Natural killer cell (primary cell): ENCODE results near the gene KCNJ11. TPM values are rescaled to one million over a fixed set of nuclear protein-coding genes. Genes with fewer than 3 reads are reported as not detected.

Source experiments
- ATAC-seq, 3 donors: fragments of 150-1000 bp in 2 of 3; fragments of 200-7000 bp in 1 of 3; cut with Tn5 transposase; 1 replicate in 1 of 3; 2 replicates in 2 of 3; pipeline ENCODE4 v1.10.0; 2021; ENCODE audit warnings: mild to moderate bottlenecking in 2 of 3, moderate library complexity in 2 of 3
- DNase-seq, 2 donors: peaks; one replicate each; pipeline versions ENCODE4 v3.0.0 to v3.0.0-alpha.2; 2013 to 2021; ENCODE audit warnings: mixed read lengths in 1 of 2
- H3K27ac ChIP-seq: one replicate; pipeline ENCODE4 v1.5.1; 2013; ENCODE audit warnings: mild to moderate bottlenecking, low read length
- H3K27me3 ChIP-seq: one replicate; pipeline ENCODE4 v1.6.1; 2013; ENCODE audit warnings: low read length; ENCODE audit not compliant: control insufficient read depth, insufficient read depth
- H3K36me3 ChIP-seq: one replicate; pipeline ENCODE4 v1.6.1; 2013; ENCODE audit warnings: low read length; ENCODE audit not compliant: control insufficient read depth, insufficient read depth
- H3K4me1 ChIP-seq: one replicate; pipeline ENCODE4 v1.6.1; 2013; ENCODE audit warnings: low read length; ENCODE audit not compliant: control insufficient read depth, insufficient read depth
- H3K4me3 ChIP-seq: one replicate; pipeline ENCODE4 v1.5.1; 2013; ENCODE audit warnings: low read length
- H3K9me3 ChIP-seq: one replicate; pipeline ENCODE4 v1.6.1; 2013; ENCODE audit warnings: low read length; ENCODE audit not compliant: control insufficient read depth, insufficient read depth
- H3K27ac Mint-ChIP-seq, 2 donors: one replicate each; pipeline ENCODE4 v1.8.0; 2022; ENCODE audit warnings: mild to moderate bottlenecking in 2 of 2, mixed read lengths in 2 of 2, moderate library complexity in 1 of 2
- H3K27me3 Mint-ChIP-seq, 2 donors: one replicate each; pipeline ENCODE4 v1.8.0; 2022; ENCODE audit warnings: low read depth in 2 of 2, mixed read lengths in 2 of 2
- H3K36me3 Mint-ChIP-seq: one replicate; pipeline ENCODE4 v1.8.0; 2022; ENCODE audit warnings: mixed read lengths
- H3K4me1 Mint-ChIP-seq, 2 donors: one replicate each; pipeline ENCODE4 v1.8.0; 2022; ENCODE audit warnings: mixed read lengths in 2 of 2
- H3K4me3 Mint-ChIP-seq: one replicate; pipeline ENCODE4 v1.8.0; 2022; ENCODE audit warnings: mild to moderate bottlenecking, moderate library complexity, mixed read lengths
- H3K9me3 Mint-ChIP-seq, 2 donors: one replicate each; pipeline ENCODE4 v1.8.0; 2022; ENCODE audit warnings: mixed read lengths in 2 of 2
- whole genome bisulfite sequencing: methylation state at CpG from one replicate; pipeline ENCODE4 v1.1.7; 2013; ENCODE audit warnings: missing lambda C conversion rate; ENCODE audit not compliant: insufficient coverage; 5-methylcytosine and 5-hydroxymethylcytosine counted together
- intact Hi-C: fragments of 100-400 bp; cut with micrococcal nuclease; formaldehyde crosslinking; loops from one replicate; pipeline ENCODE4 v1.14.2; 2022
- total RNA-seq, 4 donors: library from RNA; stranded (reverse); fragments of 120-200 nt in 1 of 4; gene quantifications; one replicate each; pipeline versions ENCODE4 v1.2.3 to v1.2.4, GENCODE V29; 2013 to 2022
- TF ChIP-seq, protein P1 (sequence below): fragments of 200-600 bp; IDR thresholded peaks from one replicate; pipeline ENCODE4 v1.8.0; 2022; ENCODE audit warnings: antibody characterized with exemption

Gene KCNJ11
- total RNA-seq, 3 donors from 2014 or later (not counting 1 experiment from before 2014, with no cell fraction given) = 1.00 TPM; not detected in 2

DNA sequence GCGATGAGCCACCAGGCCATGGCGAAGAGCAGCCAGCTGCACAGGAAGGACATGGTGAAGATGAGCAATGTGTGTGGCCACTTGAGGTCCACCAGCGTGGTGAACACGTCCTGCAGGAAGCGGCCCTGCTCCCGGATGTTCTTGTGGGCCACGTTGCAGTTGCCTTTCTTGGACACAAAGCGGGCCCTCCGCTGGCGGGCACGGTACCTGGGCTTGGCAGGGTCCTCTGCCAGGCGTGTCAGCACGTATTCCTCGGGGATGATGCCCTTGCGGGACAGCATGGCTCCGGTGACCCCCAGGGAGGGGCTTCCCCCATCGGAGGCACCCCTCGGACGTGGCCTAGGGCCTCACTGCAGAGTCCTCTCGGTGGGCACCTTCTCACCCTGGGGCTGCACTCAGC, 648 bp downstream of the KCNJ11 start:
- intact Hi-C loops = no loop called here
- DNase-seq (no peak), ATAC-seq (no peak)
- H3K27me3 Mint-ChIP-seq = no peaks in the 10 kb centered on the region
- H3K4me3 Mint-ChIP-seq = peak overlapping the region; percentile 52
- no peaks in the 10 kb centered on the region for H3K36me3 ChIP-seq
- 73% methylated on average over 20 of the region's 20 CpGs for WGBS
- H3K36me3 Mint-ChIP-seq = no peaks in the 10 kb centered on the region
- H3K27ac Mint-ChIP-seq = no peak overlapping the region
- no peak overlapping the region for H3K27ac ChIP-seq
- no peak overlapping the region for H3K4me3 ChIP-seq
- H3K9me3 Mint-ChIP-seq = no peaks in the 10 kb centered on the region
- TF ChIP-seq, protein P1, sequence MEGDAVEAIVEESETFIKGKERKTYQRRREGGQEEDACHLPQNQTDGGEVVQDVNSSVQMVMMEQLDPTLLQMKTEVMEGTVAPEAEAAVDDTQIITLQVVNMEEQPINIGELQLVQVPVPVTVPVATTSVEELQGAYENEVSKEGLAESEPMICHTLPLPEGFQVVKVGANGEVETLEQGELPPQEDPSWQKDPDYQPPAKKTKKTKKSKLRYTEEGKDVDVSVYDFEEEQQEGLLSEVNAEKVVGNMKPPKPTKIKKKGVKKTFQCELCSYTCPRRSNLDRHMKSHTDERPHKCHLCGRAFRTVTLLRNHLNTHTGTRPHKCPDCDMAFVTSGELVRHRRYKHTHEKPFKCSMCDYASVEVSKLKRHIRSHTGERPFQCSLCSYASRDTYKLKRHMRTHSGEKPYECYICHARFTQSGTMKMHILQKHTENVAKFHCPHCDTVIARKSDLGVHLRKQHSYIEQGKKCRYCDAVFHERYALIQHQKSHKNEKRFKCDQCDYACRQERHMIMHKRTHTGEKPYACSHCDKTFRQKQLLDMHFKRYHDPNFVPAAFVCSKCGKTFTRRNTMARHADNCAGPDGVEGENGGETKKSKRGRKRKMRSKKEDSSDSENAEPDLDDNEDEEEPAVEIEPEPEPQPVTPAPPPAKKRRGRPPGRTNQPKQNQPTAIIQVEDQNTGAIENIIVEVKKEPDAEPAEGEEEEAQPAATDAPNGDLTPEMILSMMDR = no peak
- peaks cover 13% of the 10 kb centered on the region for H3K4me1 ChIP-seq
- peaks cover 9 to 11% of the 10 kb centered on the region in 2 donors for H3K4me1 Mint-ChIP-seq
- H3K9me3 ChIP-seq = no peaks in the 10 kb centered on the region
- H3K27me3 ChIP-seq = no peaks in the 10 kb centered on the region

DNA sequence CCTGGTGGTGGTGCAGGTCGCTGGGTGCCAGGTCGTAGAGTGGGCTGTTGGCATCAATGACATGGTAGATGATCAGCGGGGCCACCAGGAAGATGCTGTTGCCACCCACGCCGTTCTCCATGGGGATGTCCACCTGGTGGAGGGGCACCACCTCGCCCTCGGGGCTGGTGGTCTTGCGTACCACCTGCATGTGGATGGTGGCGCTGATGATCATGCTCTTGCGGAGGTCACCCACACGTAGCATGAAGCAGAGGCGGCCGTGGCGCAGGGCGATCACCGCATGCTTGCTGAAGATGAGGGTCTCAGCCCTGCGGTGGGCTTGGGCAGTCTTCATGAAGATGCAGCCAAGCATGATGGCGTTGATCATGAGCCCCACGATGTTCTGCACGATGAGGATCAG, 1.2 kb downstream of the KCNJ11 start:
- Histone ChIP-seq H3K4me3 (no peak overlapping the region), H3K4me1 (peaks cover 13% of the 10 kb centered on the region), H3K9me3 (no peaks in the 10 kb centered on the region), H3K27me3 (no peaks in the 10 kb centered on the region), H3K27ac (no peak overlapping the region), H3K36me3 (no peaks in the 10 kb centered on the region)
- intact Hi-C loops = no loop called here
- TF ChIP-seq, protein P1 = no peak
- no peaks in the 10 kb centered on the region for H3K9me3 Mint-ChIP-seq
- no peak for ATAC-seq
- no peak for DNase-seq
- peaks cover 9 to 11% of the 10 kb centered on the region in 2 donors for H3K4me1 Mint-ChIP-seq
- 97% methylated on average over 20 of the region's 20 CpGs for WGBS
- peak overlapping the region; percentile 52 for H3K4me3 Mint-ChIP-seq
- H3K27ac Mint-ChIP-seq = no peak overlapping the region
- H3K27me3 Mint-ChIP-seq = no peaks in the 10 kb centered on the region
- H3K36me3 Mint-ChIP-seq = no peaks in the 10 kb centered on the region

DNA sequence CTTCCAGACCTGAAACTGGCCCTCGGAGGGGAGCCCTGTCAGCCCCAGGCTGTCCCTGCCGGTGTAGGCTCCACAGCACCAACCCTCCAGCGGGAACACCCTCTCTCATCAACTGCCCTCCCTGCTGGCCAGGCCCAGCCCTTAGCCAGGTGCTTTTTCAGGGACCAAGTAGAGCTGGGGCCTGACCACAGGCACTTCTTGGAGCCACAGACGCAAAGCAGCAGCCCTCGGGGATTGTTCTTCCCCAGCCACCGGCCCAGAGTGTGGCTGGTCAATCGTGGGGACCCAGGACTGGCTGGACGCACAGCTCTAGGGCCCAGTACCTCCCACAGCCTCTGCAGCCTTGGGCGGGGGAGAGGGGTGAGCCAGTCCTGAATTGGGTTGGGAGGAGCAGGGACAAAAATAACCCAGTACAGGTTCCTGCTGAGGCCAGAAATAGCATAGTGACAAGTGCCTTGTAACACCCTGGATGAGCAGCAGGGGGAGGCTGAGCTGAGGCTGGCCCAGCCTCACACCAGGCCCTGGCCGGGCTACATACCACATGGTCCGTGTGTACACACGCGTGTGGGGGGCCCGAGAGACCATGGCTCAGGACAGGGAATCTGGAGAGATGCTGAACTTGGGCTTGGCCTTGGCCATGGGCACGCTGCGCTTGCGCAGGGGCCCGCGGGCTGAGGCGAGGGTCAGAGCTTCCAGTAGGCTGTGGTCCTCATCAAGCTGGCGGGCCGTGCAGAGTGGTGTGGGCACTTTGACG, 2.0 kb downstream of the KCNJ11 start:
- Mint-ChIP-seq H3K27ac (no peak overlapping the region), H3K9me3 (no peaks in the 10 kb centered on the region), H3K4me1 (peaks cover 9 to 11% of the 10 kb centered on the region in 2 donors), H3K27me3 (no peaks in the 10 kb centered on the region), H3K36me3 (no peaks in the 10 kb centered on the region), H3K4me3 (peak overlapping the region; percentile 52)
- no peaks in the 10 kb centered on the region for H3K36me3 ChIP-seq
- no peak overlapping the region for H3K27ac ChIP-seq
- TF ChIP-seq, protein P1 = peak; percentile 15
- no peak overlapping the region for H3K4me3 ChIP-seq
- 79% methylated on average over 23 of the region's 23 CpGs for WGBS
- intact Hi-C loops = no loop called here
- H3K27me3 ChIP-seq = no peaks in the 10 kb centered on the region
- peak in 1 of 2 donors; percentile 62 for DNase-seq
- H3K4me1 ChIP-seq = peaks cover 13% of the 10 kb centered on the region
- peak in 2 of 3 donors; percentile 28 to 31 for ATAC-seq
- no peaks in the 10 kb centered on the region for H3K9me3 ChIP-seq

DNA sequence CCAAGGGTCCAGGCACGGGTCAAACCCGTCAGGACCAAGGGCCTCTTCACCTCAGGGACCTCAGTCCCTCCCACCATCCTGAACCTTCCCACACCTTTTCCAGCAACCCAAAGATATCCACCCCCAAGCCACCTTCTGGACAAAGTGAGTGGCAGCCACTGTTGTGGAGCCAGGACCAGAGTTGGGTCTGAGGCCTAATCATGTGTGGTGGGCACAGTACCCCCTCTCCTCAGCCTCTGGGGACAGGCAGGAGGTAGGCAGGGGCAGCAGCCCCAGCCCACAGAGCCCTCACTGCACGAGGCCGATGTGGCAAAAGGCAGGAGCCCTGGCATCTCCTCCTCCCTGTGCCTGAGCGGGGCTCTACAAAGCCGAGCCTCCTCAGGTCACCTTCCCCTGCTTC, 2.5 kb downstream of the KCNJ11 start:
- ATAC-seq = no peak
- H3K27me3 Mint-ChIP-seq = no peaks in the 10 kb centered on the region
- WGBS = 83% methylated on average over 6 of the region's 6 CpGs
- no peaks in the 10 kb centered on the region for H3K36me3 Mint-ChIP-seq
- no peak for DNase-seq
- no peak overlapping the region for H3K4me3 Mint-ChIP-seq
- intact Hi-C loops = no loop called here
- H3K4me3 ChIP-seq = no peak overlapping the region
- no peaks in the 10 kb centered on the region for H3K27me3 ChIP-seq
- no peak overlapping the region for H3K27ac Mint-ChIP-seq
- TF ChIP-seq, protein P1 = no peak
- no peaks in the 10 kb centered on the region for H3K9me3 ChIP-seq
- no peak overlapping the region for H3K27ac ChIP-seq
- H3K9me3 Mint-ChIP-seq = no peaks in the 10 kb centered on the region
- H3K4me1 ChIP-seq = peaks cover 13% of the 10 kb centered on the region
- H3K4me1 Mint-ChIP-seq = peaks cover 9 to 11% of the 10 kb centered on the region in 2 donors
- no peaks in the 10 kb centered on the region for H3K36me3 ChIP-seq
